ENCODE data around the gene CSTF3. TPM values are rescaled to one million over a fixed set of nuclear protein-coding genes. Genes with fewer than 3 reads are reported as not detected.

The CSTF3 gene
- 25.6 and 26.7 TPM in 2 replicates for total RNA-seq

GRCh38 chr11:33161120-33162005 lies at the start of gene CSTF3:
CSTF3 (minus strand) TSS chr11:33161480; CDS start chr11:33161325, 155 bp downstream.

GRCh38 chr11:33039274-33040032 lies 121.8 kb downstream of the CSTF3 start, which contains the start of gene TCP11L1:
TCP11L1 (plus strand) TSS chr11:33039572; CDS start chr11:33043774, 4,202 bp downstream.

Other genes starting within 250 kb of the CSTF3 start
- gene DEPDC7, start 145.6 kb downstream of the CSTF3 start, total RNA-seq: 3.4 and 5.8 TPM in 2 replicates
- gene TCP11L1, start 121.9 kb downstream of the CSTF3 start, total RNA-seq: 19.7 and 20.9 TPM in 2 replicates
- gene HIPK3, start 95.9 kb upstream of the CSTF3 start, total RNA-seq: 95.6 and 99.6 TPM in 2 replicates
- gene KIAA1549L, start 214.6 kb upstream of the CSTF3 start, total RNA-seq: 4.4 and 6.5 TPM in 2 replicates